ENCODE data around the gene CCDC200.

The CCDC200 gene

GRCh38 chr17:43217614-43218087 lies 10.8 kb downstream of the CCDC200 start:
- Histone ChIP-seq H3K4me3 (ENCODE audit: low read length in 2 of 2) (no peak overlapping the region), H3K27ac (replicated peaks; ENCODE audit: low read length) (no peak overlapping the region), H3K36me3 (replicated peaks in 1 of 2; ENCODE audit: control insufficient read depth in 2 of 2, insufficient read depth in 2 of 2, low read length in 2 of 2) (peaks cover 0 to 3% of the 10 kb centered on the region in 2 donors), H3K23ac (ENCODE audit: low read depth, low read length, poor library complexity) (peak overlapping the region; percentile 56), H3K4ac (ENCODE audit: low read length) (no peak overlapping the region), H3K9me3 (replicated peaks in 1 of 2; ENCODE audit: control insufficient read depth in 2 of 2, insufficient read depth in 1 of 2, low read depth in 1 of 2, low read length in 2 of 2) (no peaks in the 10 kb centered on the region), H4K8ac (ENCODE audit: low read depth, low read length) (no peak overlapping the region), H3K4me2 (ENCODE audit: insufficient read depth, low read length, poor library complexity, severe bottlenecking) (no peak overlapping the region), H3K14ac (ENCODE audit: low read length) (no peak overlapping the region), H3K4me1 (ENCODE audit: control insufficient read depth in 2 of 2, insufficient read depth in 1 of 2, low read depth in 1 of 2, low read length in 2 of 2) (peaks cover 0 to 5% of the 10 kb centered on the region in 2 donors), H4K91ac (ENCODE audit: low read depth, low read length, poor library complexity) (no peak overlapping the region), H3K27me3 (ENCODE audit: control insufficient read depth in 3 of 3, insufficient read depth in 3 of 3, low read depth in 1 of 3, low read length in 3 of 3) (no peaks in the 10 kb centered on the region), H2BK12ac (ENCODE audit: low read length) (no peak overlapping the region), H2BK15ac (ENCODE audit: low read length) (no peak overlapping the region), H2BK120ac (ENCODE audit: low read depth, low read length) (no peak overlapping the region), H3K79me1 (ENCODE audit: low read depth, low read length) (no peaks in the 10 kb centered on the region), H2BK5ac (ENCODE audit: low read length) (no peak overlapping the region), H3K18ac (ENCODE audit: low read length) (no peak overlapping the region), H2AFZ (ENCODE audit: low read length) (no peak overlapping the region), H2AK5ac (ENCODE audit: low read depth, low read length) (no peak overlapping the region), H3K9ac (ENCODE audit: low read depth, low read length, poor library complexity) (no peak overlapping the region)
- DNase-seq (ENCODE audit: low spot score), result no peak
- no CpG with 5 or more reads among the region's 2 CpGs for WGBS, 2 donors (ENCODE audit: extremely low coverage in 2 of 2, insufficient read length in 2 of 2, insufficient replicate concordance in 1 of 2)

GRCh38 chr17:43216762-43217613 lies 11.4 kb downstream of the CCDC200 start:
- no peak overlapping the region for H2BK5ac ChIP-seq (ENCODE audit: low read length)
- H2AK5ac ChIP-seq (ENCODE audit: low read depth, low read length), result no peak overlapping the region
- no peak overlapping the region for H3K23ac ChIP-seq (ENCODE audit: low read depth, low read length, poor library complexity)
- H2BK120ac ChIP-seq (ENCODE audit: low read depth, low read length), result no peak overlapping the region
- H3K14ac ChIP-seq (ENCODE audit: low read length), result no peak overlapping the region
- H4K91ac ChIP-seq (ENCODE audit: low read depth, low read length, poor library complexity), result no peak overlapping the region
- no CpG with 5 or more reads among the region's 4 CpGs for WGBS, 2 donors (ENCODE audit: extremely low coverage in 2 of 2, insufficient read length in 2 of 2, insufficient replicate concordance in 1 of 2)
- no peak overlapping the region for H2BK12ac ChIP-seq (ENCODE audit: low read length)
- H3K9me3 ChIP-seq (replicated peaks in 1 of 2; ENCODE audit: control insufficient read depth in 2 of 2, insufficient read depth in 1 of 2, low read depth in 1 of 2, low read length in 2 of 2), result no peaks in the 10 kb centered on the region
- H3K4me3 ChIP-seq (ENCODE audit: low read length in 2 of 2), result peak overlapping the region in 1 of 2 donors; percentile 4
- H2BK15ac ChIP-seq (ENCODE audit: low read length), result no peak overlapping the region
- no peak overlapping the region for H2AFZ ChIP-seq (ENCODE audit: low read length)
- no peak overlapping the region for H4K8ac ChIP-seq (ENCODE audit: low read depth, low read length)
- no peak for DNase-seq (ENCODE audit: low spot score)
- no peak overlapping the region for H3K4ac ChIP-seq (ENCODE audit: low read length)
- H3K27ac ChIP-seq (replicated peaks; ENCODE audit: low read length), result no peak overlapping the region
- peaks cover 2 to 3% of the 10 kb centered on the region in 2 donors for H3K36me3 ChIP-seq (replicated peaks in 1 of 2; ENCODE audit: control insufficient read depth in 2 of 2, insufficient read depth in 2 of 2, low read length in 2 of 2)
- H3K79me1 ChIP-seq (ENCODE audit: low read depth, low read length), result no peaks in the 10 kb centered on the region
- H3K4me2 ChIP-seq (ENCODE audit: insufficient read depth, low read length, poor library complexity, severe bottlenecking), result no peak overlapping the region
- no peaks in the 10 kb centered on the region for H3K27me3 ChIP-seq (ENCODE audit: control insufficient read depth in 3 of 3, insufficient read depth in 3 of 3, low read depth in 1 of 3, low read length in 3 of 3)
- H3K4me1 ChIP-seq (ENCODE audit: control insufficient read depth in 2 of 2, insufficient read depth in 1 of 2, low read depth in 1 of 2, low read length in 2 of 2), result peaks cover 0 to 7% of the 10 kb centered on the region in 2 donors
- no peak overlapping the region for H3K9ac ChIP-seq (ENCODE audit: low read depth, low read length, poor library complexity)
- H3K18ac ChIP-seq (ENCODE audit: low read length), result no peak overlapping the region

GRCh38 chr17:43216369-43216761 lies 12.1 kb downstream of the CCDC200 start:
- Histone ChIP-seq H3K4me1 (ENCODE audit: control insufficient read depth in 2 of 2, insufficient read depth in 1 of 2, low read depth in 1 of 2, low read length in 2 of 2) (peaks cover 0 to 7% of the 10 kb centered on the region in 2 donors), H3K18ac (ENCODE audit: low read length) (no peak overlapping the region), H3K4ac (ENCODE audit: low read length) (no peak overlapping the region), H3K4me3 (ENCODE audit: low read length in 2 of 2) (no peak overlapping the region), H2AFZ (ENCODE audit: low read length) (no peak overlapping the region), H4K91ac (ENCODE audit: low read depth, low read length, poor library complexity) (no peak overlapping the region), H2BK5ac (ENCODE audit: low read length) (no peak overlapping the region), H2BK120ac (ENCODE audit: low read depth, low read length) (no peak overlapping the region), H3K27ac (replicated peaks; ENCODE audit: low read length) (no peak overlapping the region), H3K36me3 (replicated peaks in 1 of 2; ENCODE audit: control insufficient read depth in 2 of 2, insufficient read depth in 2 of 2, low read length in 2 of 2) (peaks cover 3% of the 10 kb centered on the region in 2 donors), H2AK5ac (ENCODE audit: low read depth, low read length) (no peak overlapping the region), H3K9ac (ENCODE audit: low read depth, low read length, poor library complexity) (no peak overlapping the region), H4K8ac (ENCODE audit: low read depth, low read length) (no peak overlapping the region), H3K4me2 (ENCODE audit: insufficient read depth, low read length, poor library complexity, severe bottlenecking) (no peak overlapping the region), H3K23ac (ENCODE audit: low read depth, low read length, poor library complexity) (no peak overlapping the region), H2BK12ac (ENCODE audit: low read length) (no peak overlapping the region), H3K79me1 (ENCODE audit: low read depth, low read length) (no peaks in the 10 kb centered on the region), H3K14ac (ENCODE audit: low read length) (no peak overlapping the region), H2BK15ac (ENCODE audit: low read length) (no peak overlapping the region), H3K9me3 (replicated peaks in 1 of 2; ENCODE audit: control insufficient read depth in 2 of 2, insufficient read depth in 1 of 2, low read depth in 1 of 2, low read length in 2 of 2) (no peaks in the 10 kb centered on the region), H3K27me3 (ENCODE audit: control insufficient read depth in 3 of 3, insufficient read depth in 3 of 3, low read depth in 1 of 3, low read length in 3 of 3) (no peaks in the 10 kb centered on the region)
- no CpG with 5 or more reads among the region's 4 CpGs for WGBS, 2 donors (ENCODE audit: extremely low coverage in 2 of 2, insufficient read length in 2 of 2, insufficient replicate concordance in 1 of 2)
- no peak for DNase-seq (ENCODE audit: low spot score)

- Histone ChIP-seq H3K14ac (ENCODE audit: low read length) (no peak overlapping the region), H2BK15ac (ENCODE audit: low read length) (no peak overlapping the region), H3K4ac (ENCODE audit: low read length) (no peak overlapping the region), H3K23ac (ENCODE audit: low read depth, low read length, poor library complexity) (no peak overlapping the region), H3K18ac (ENCODE audit: low read length) (no peak overlapping the region), H3K4me3 (ENCODE audit: low read length in 2 of 2) (no peak overlapping the region), H4K91ac (ENCODE audit: low read depth, low read length, poor library complexity) (no peak overlapping the region), H2BK12ac (ENCODE audit: low read length) (no peak overlapping the region), H3K4me2 (ENCODE audit: insufficient read depth, low read length, poor library complexity, severe bottlenecking) (no peak overlapping the region), H3K9ac (ENCODE audit: low read depth, low read length, poor library complexity) (no peak overlapping the region), H3K4me1 (ENCODE audit: control insufficient read depth in 2 of 2, insufficient read depth in 1 of 2, low read depth in 1 of 2, low read length in 2 of 2) (peaks cover 0 to 2% of the 10 kb centered on the region in 2 donors), H3K27ac (replicated peaks; ENCODE audit: low read length) (no peak overlapping the region), H2AK5ac (ENCODE audit: low read depth, low read length) (no peak overlapping the region), H2BK120ac (ENCODE audit: low read depth, low read length) (no peak overlapping the region), H2AFZ (ENCODE audit: low read length) (no peak overlapping the region), H3K9me3 (replicated peaks in 1 of 2; ENCODE audit: control insufficient read depth in 2 of 2, insufficient read depth in 1 of 2, low read depth in 1 of 2, low read length in 2 of 2) (no peaks in the 10 kb centered on the region), H2BK5ac (ENCODE audit: low read length) (no peak overlapping the region), H3K36me3 (replicated peaks in 1 of 2; ENCODE audit: control insufficient read depth in 2 of 2, insufficient read depth in 2 of 2, low read length in 2 of 2) (peaks cover 3 to 13% of the 10 kb centered on the region in 2 donors), H4K8ac (ENCODE audit: low read depth, low read length) (no peak overlapping the region), H3K27me3 (ENCODE audit: control insufficient read depth in 3 of 3, insufficient read depth in 3 of 3, low read depth in 1 of 3, low read length in 3 of 3) (no peaks in the 10 kb centered on the region), H3K79me1 (ENCODE audit: low read depth, low read length) (no peaks in the 10 kb centered on the region)
- WGBS, 2 donors (ENCODE audit: extremely low coverage in 2 of 2, insufficient read length in 2 of 2, insufficient replicate concordance in 1 of 2), result no CpG with 5 or more reads among the region's 3 CpGs
- DNase-seq (ENCODE audit: low spot score), result no peak
These were observed 13.1 kb downstream of the CCDC200 start for GRCh38 chr17:43215341-43215740.
